ENCODE results near the gene PRRX2.
A peak's percentile ranks its signal among the peaks of the same experiment; 100 is the strongest.

PRRX2 gene

DNA sequence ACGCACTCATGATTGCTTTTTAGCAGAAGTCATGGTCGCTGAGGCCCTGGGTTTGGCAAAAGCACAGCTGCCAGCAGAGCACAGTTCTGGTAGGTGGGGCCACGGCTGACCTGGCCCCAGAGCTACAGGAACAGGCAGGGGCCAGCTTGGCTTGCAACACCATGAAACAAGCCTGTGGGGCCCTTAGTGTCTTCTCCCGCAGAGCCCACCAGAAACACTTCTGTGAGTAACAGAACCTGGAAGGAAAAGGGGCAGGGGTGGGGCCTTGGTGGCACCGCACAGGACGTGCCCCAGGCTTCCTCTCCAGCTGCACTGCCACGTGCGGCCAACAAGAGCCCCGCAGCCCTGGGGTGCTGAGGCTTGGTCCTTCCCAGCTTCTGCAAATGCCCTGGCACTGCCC is 28.3 kb upstream of the PRRX2 start:
- DNase-seq: no peak

DNA sequence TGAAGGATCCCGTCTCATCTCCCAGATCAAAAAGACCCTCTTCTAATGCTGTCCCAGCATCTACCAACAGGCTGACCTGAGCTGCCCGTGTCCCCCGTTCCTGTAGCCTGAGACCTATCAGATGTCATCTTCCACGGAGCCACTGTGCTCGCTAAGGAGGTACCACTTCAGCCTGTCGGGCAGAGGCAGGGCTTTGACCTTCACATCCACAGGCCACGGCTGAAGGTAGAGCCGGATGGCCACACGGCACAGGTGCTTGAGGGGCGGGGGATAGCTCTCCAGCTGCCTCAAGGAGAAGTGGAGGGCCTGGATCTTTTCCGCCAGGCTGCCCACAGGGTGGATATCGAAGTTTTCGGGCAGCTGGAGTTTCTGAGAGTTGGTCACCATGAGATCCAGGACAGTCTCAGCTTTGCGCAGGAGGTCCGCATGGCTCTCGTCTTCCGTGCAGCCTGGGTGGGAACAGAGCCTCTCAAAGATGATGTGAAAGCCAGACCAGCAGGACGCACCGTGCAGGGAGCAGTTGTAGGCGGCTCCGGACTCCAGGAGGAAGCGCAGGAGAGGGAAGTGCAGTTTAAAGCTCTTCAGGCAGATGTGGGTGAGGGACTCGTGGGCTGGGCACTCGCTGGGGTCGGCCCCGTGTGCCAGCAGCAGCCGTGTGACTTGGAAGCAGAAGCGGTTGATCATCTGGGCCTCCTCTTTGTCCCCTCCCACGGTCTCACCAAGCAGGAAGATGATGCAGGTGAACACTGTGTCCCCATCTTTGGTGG is 27.6 kb upstream of the PRRX2 start:
- peak; percentile 38 to 59 (median 43) for DNase-seq

- DNase-seq: no peak
Observed at GRCh38 chr9:129639034-129639630, 26.3 kb upstream of the PRRX2 start.

DNA sequence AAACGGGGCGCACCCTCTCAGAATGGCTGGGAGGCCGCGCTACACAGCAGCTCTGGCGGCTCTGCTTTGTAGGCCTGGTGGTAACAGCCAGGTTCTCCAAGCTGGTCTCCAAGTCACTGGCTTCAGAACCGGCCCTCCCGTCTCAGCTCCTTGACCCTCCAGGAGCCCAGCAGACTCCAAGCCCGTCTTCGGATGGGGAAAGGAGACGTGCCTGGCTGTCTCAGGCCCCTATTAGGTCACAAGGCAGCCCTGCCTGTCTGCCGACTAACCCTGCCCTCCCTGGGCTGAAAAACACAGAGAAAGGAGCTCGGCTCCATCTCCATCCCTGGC is 25.7 kb upstream of the PRRX2 start:
- DNase-seq: no peak

DNA sequence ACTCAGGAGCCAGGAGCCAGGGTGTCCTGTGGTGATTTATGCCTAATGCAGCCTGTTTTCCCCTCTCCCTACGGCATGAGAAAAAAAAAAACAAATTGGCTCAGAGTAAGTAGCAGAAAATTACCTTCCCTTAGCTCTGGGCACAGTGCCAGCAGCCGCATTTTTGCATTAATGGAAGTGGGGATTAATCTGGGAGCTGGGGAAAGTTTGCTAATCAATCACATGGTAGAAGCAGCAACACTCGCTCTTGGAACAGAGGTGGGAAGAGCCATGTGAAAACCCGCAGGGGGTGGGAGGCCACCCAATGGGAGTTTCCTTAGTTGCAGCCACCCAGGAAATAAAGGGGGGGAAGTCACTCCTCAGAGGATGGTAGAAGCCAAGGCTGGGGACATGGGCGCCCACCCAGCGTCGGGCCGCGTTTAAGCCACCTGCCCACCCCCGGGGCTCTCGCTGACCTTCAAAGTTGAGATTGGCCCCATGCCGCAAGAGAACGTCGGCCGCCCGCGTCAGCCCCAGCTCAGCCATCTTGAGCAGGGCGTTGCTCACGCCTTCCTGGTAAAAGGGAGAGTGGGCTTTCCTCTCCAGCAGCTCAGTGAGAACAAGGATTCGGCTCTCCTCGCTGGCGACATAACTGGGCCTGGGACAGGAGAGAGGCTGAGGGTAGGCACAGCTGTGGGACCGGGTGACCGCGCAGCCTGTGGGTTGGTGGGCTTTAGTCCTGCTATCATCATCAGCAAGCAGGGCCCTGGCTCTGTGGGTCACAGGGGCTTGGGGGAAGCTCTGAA is 25.2 kb upstream of the PRRX2 start:
- DNase-seq: peak; percentile 52 to 81 (median 68)

GRCh38 chr9:129640871-129641749 is 24.3 kb upstream of the PRRX2 start:
- no peak for DNase-seq

- peak; percentile 99 for DNase-seq
Observed at GRCh38 chr9:129641750-129642585, 23.5 kb upstream of the PRRX2 start, which contains the start of gene ASB6. Gene ASB6 (minus strand): TSS chr9:129642151. CDS start chr9:129641999, 152 bp downstream.

DNA sequence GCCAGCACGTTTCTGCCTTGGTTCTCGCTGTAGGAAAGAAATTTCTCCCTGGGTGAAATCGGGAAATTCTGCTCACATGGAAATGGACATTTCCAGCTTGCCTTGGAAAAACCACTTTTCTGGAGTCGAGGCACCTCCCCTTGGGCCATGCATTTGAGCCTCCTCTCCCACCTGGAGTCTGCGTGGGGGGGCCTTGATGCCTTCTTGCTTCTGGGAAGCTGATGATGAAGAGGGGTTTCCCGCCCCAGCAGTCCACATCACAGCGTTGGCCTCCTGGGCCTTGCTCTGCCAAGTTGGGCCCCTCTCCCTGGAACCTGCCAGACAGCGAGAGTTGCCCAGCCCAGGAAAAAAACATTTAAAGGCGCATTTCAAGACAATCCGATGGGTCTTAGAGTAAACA is 21.7 kb upstream of the PRRX2 start:
- DNase-seq: peak in 1 of 3 donors; percentile 22

DNA sequence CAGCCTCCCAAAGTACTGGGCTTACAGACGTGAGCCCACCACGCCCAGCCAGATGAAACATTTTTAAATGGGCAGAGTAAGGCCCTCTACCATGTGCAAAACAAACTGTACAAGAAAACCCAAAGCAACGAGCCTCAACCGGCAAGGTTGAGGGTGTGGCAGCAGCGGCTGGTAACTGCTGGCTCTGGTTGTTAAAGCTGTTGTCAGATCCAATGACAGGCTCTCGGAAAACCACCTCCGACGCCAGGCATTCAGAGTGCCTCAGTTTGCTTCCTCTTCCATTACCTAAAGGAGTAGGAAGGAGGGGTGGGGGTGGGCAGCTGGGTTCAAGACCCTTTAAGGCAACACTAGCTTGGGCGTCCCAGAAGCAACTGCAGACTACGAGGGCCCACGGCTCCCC is 21.1 kb upstream of the PRRX2 start:
- DNase-seq: peak in 1 of 3 donors; percentile 15

GRCh38 chr9:129644902-129645301 is 20.5 kb upstream of the PRRX2 start:
- no peak for DNase-seq

GRCh38 chr9:129646252-129646651 is 19.2 kb upstream of the PRRX2 start:
- DNase-seq: no peak

- no peak for DNase-seq
Observed at GRCh38 chr9:129646654-129647053, 18.8 kb upstream of the PRRX2 start.

DNA sequence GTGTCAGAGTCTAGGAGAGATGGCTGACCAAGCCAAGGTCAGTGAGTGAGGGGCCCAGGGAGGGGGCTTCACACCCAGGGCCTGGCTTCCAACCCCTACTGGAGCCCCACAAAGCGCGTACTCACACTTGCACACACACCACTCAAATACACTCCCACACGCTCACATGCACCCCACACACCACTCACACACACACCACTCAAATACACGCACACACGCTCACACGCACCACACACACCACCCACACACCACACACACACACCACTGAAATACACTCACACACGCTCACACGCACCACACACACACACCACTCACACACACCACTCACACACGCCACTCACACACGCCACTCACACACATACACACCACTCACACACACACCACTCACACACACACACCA is 17.8 kb upstream of the PRRX2 start:
- DNase-seq: no peak

DNA sequence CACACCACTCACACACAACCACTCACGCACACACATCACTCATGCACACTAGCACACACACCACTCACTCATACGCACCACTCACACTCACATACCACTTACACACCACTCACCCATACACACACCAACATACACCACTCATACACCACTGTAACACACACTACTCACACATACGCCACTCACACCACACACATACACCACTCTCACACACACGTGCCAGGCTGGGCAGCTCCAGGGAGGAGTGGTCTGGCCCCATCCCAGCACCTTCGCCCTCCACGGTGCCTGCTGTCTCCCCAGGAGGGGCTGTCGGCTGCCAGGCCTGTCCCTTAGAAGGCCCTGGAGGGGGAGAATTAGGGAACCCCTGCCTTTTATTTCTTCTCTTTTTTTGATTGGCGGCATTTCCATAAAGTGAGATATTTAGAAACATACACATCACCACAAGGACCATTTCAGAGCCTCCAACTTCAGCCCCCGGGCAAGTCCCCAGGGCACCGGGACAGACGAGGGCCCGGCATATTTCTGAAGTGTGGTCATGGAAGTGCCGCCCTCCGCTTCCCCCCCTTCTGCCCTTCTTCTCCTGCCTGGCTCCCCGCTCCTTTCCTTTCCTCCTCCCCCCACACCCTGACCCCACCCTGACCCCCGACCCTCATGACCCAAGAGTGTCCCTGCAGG is 17.2 kb upstream of the PRRX2 start:
- no peak for DNase-seq

DNA sequence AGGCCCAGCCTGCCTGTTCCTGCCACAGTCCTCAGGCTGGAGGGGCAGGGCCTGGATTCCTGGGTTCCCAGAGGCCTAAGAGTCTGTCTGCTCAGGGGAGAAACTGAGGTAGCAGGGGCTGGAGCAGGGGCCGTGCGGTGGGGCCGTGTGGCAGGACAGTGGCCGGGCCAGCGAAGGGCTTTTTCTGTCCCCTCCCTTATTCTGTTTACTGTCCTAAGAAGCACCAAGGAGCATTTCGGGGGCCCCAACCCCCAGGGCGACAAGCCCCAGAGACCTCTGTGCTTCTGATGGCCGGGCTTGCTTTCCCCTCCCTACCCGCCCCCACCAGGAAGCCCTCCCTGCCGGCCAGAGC is 16.7 kb upstream of the PRRX2 start:
- no peak for DNase-seq

DNA sequence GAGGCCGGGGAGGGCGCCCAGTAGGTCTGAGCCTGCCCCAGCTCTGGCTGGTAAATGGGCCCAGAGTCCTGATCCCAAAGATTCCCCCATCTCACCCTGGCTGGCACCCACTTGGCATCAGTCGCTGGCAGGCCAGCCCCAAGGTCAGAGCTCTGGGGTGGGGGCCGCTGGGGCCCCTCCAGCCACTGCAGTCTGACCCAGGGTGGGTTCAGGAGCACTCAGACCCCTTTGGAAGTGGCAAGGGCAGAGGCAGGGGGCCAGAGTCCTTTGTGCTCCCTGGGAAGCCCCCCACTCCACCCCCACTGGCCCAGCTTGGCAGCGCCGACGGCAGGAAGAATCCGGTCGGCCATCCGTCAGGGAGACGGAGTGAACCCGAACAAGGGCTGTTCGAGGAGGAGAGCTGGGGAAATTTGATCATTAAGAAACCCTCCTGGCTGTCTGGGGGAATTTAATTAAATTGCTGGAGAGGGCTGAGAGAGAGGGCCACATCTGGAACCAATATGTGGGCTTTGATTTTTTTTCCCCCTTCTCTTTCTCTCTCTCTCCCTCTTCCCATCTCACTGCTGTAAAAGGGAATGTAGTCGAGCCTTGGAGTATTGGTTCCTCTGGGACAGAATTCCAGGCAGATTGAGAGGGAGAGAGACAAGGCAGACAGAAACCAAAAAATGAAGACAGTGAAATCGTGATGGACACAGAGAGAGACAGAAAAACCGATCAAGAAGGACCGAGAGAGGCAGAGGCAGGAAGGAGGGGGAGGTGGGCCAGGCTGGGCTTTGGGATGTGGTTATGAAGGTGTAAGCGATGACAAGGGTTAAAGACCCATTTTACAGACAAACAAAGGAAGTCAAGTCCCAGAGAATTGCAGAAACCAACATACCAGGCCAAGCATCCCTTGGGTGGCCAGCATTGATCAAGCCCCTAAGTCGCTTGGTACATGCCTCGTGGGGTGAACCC is 15.4 kb upstream of the PRRX2 start:
- DNase-seq: no peak

DNA sequence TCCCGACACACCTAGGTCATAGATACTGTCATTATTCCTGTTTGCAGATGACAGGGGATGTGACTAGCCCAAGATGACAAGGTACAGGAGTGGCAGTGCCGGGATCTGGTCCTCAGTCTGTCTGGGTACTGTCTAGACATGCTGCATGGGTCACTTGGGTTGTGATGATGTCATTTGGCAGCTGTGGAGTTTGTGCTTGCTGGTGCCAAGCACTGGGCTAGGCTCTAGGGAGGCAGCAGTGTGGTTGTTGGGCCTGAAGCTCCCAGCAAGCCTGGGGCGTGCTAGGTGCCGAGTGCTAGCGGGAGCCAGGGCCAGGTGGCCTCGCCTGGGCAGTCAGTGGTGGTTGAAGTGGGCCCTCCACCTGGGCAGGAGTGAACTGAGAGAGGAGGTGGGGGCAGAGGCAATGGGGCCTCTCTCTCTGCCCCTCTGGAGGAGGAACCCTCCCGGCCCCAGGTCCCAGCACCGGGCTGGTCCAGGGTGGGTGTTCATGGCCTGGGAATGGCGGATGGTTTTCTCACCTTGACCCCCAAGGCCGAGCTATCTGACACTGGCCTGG is 14.7 kb upstream of the PRRX2 start:
- no peak for DNase-seq

GRCh38 chr9:129653823-129654553 is 11.5 kb upstream of the PRRX2 start:
- no peak for DNase-seq

DNA sequence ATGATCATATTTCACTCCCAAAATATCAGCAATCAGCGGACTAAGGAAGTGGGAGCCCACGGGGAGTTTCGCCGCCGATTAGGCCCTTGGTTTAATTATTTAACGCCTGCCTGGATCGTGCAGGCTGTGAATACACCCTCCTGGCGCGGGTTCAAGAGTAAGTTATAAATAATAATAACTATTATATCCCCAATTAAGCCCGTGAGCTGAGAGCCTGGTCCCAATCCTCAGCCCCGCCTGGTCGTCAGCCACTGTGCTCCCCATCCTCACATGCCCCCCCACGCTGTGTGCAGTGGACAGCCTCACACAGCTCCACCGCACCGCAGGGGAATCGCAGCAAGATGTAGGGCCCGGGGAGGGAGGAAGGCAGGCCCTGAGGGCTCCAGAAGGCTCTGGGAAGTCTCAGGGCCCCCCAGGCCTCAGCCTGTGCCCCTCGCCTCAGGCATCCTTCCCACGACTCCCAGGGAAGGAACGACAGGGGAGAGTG is 10.8 kb upstream of the PRRX2 start:
- DNase-seq: no peak
